ENCODE data around the gene RANBP17. TPM values are rescaled to one million over a fixed set of nuclear protein-coding genes. Genes with fewer than 3 reads are reported as not detected.
A peak's percentile ranks its signal among the peaks of the same experiment; 100 is the strongest.
"Not testable (repeated sequence)": the region's sequence is repeated elsewhere in the genome, so short reads cannot be mapped to it uniquely, and the experiment has no call there.

Gene RANBP17
- total RNA-seq, 1 donor from 2014 or later = not detected

GRCh38 chr5:171275841-171276544 is 414.2 kb downstream of the RANBP17 start:
- intact Hi-C loops (cut with micrococcal nuclease) = no loop called here
- Mint-ChIP-seq H3K27ac (no peak overlapping the region), H3K4me3 (no peak overlapping the region), H3K4me1 (no peaks in the 10 kb centered on the region), H3K36me3 (ENCODE audit: low read depth) (no peaks in the 10 kb centered on the region), H3K9me3 (no peaks in the 10 kb centered on the region), H3K27me3 (peaks cover 17% of the 10 kb centered on the region)
- no peak for DNase-seq

DNA sequence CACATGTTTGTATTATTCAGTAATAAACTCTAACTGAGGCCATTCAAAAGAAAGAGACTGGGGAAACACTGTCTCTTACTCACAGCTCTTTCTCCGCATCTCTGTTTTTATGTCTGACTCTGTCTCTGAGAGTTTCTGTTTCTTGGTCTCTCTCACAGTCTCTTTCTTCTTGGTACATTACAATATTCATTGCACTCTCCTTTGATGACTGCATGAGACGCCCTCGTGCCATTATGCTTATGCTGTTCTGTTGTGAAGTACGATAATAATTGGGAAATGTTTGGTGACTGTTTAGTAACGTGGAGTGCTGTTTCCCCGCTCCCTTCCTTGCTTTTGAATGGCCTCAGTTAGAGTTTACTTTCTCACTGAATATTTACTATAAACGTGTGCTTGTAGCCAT is 421.9 kb downstream of the RANBP17 start:
- Mint-ChIP-seq H3K27ac (no peak overlapping the region), H3K36me3 (ENCODE audit: low read depth) (no peaks in the 10 kb centered on the region), H3K4me3 (no peak overlapping the region), H3K9me3 (no peaks in the 10 kb centered on the region), H3K4me1 (no peaks in the 10 kb centered on the region), H3K27me3 (peaks cover 6% of the 10 kb centered on the region)
- DNase-seq = no peak
- intact Hi-C loops (cut with micrococcal nuclease) = no loop called here

- Mint-ChIP-seq H3K4me3 (no peak overlapping the region), H3K4me1 (no peaks in the 10 kb centered on the region), H3K27me3 (peaks cover 9% of the 10 kb centered on the region), H3K9me3 (no peaks in the 10 kb centered on the region), H3K36me3 (ENCODE audit: low read depth) (no peaks in the 10 kb centered on the region), H3K27ac (no peak overlapping the region)
- intact Hi-C loops (cut with micrococcal nuclease) = no loop called here
- no peak for DNase-seq
Measured at GRCh38 chr5:171285465-171285864, 423.6 kb downstream of the RANBP17 start.

- Mint-ChIP-seq H3K9me3 (no peaks in the 10 kb centered on the region), H3K27ac (no peak overlapping the region), H3K36me3 (ENCODE audit: low read depth) (no peaks in the 10 kb centered on the region), H3K4me1 (no peaks in the 10 kb centered on the region), H3K4me3 (no peak overlapping the region), H3K27me3 (peaks cover 9% of the 10 kb centered on the region)
- intact Hi-C loops (cut with micrococcal nuclease) = no loop called here
- DNase-seq = no peak
Measured at GRCh38 chr5:171288066-171288465, 426.2 kb downstream of the RANBP17 start.

DNA sequence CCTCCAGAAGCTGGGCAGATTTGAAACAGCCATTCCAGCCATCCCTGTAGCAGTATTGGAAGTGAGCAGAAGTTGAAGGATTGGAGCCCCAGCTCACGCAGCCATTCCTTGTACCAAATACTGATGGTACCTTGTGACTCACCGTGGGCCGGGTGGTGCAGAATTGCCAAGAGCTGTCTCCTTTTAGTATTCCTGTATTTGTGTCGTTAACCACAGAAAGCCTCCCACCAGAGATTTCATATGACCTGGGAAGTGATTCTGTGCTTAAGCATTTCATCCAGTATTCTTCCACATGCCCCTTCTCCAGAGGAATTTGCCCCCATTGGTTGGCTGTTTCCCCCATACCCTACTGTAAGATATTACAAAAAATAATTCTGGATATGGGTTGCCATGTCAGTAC is 429.6 kb downstream of the RANBP17 start:
- no peak overlapping the region for H3K27ac Mint-ChIP-seq
- H3K9me3 Mint-ChIP-seq = no peaks in the 10 kb centered on the region
- peaks cover 13% of the 10 kb centered on the region for H3K27me3 Mint-ChIP-seq
- no peaks in the 10 kb centered on the region for H3K4me1 Mint-ChIP-seq
- no peaks in the 10 kb centered on the region for H3K36me3 Mint-ChIP-seq (ENCODE audit: low read depth)
- H3K4me3 Mint-ChIP-seq = no peak overlapping the region
- intact Hi-C loops (cut with micrococcal nuclease) = no loop called here
- no peak for DNase-seq

- H3K4me3 Mint-ChIP-seq = no peak overlapping the region
- no peaks in the 10 kb centered on the region for H3K9me3 Mint-ChIP-seq
- no peaks in the 10 kb centered on the region for H3K36me3 Mint-ChIP-seq (ENCODE audit: low read depth)
- intact Hi-C loops (cut with micrococcal nuclease) = no loop called here
- peaks cover 11% of the 10 kb centered on the region for H3K27me3 Mint-ChIP-seq
- no peaks in the 10 kb centered on the region for H3K4me1 Mint-ChIP-seq
- no peak overlapping the region for H3K27ac Mint-ChIP-seq
- DNase-seq = no peak
Measured at GRCh38 chr5:171295299-171295698, 433.5 kb downstream of the RANBP17 start.

DNA sequence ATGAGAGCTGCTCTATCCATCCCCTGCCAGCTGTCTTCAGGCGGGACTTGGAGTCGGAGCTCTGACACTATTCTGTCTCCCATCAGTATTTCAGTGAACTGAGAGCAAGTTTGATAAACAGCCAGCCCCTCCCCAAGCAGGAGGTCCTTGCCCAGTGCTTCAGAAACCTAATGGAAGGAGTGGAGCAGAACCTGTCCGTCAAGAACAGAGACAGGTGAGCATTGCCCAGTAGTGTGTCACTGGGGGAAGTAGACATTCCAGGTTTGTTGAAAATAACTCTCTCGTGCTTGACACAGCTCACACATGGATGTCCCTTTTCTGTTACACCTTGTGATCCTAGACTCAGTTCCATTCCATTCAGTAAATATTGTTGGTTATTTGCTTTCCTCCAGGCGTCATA is 434.0 kb downstream of the RANBP17 start:
- no peak for DNase-seq
- Mint-ChIP-seq H3K27ac (no peak overlapping the region), H3K27me3 (peaks cover 11% of the 10 kb centered on the region), H3K4me1 (no peaks in the 10 kb centered on the region), H3K36me3 (ENCODE audit: low read depth) (no peaks in the 10 kb centered on the region), H3K9me3 (no peaks in the 10 kb centered on the region), H3K4me3 (no peak overlapping the region)
- intact Hi-C loops (cut with micrococcal nuclease) = no loop called here

GRCh38 chr5:171297941-171298340 is 436.1 kb downstream of the RANBP17 start:
- H3K4me1 Mint-ChIP-seq = not testable (repeated sequence)

GRCh38 chr5:171299228-171299627 is 437.4 kb downstream of the RANBP17 start:
- no peaks in the 10 kb centered on the region for H3K36me3 Mint-ChIP-seq (ENCODE audit: low read depth)
- intact Hi-C loops (cut with micrococcal nuclease) = no loop called here

More at GRCh38 chr5:171297941-171298340, 436.1 kb downstream of the RANBP17 start:
- DNase-seq; intact Hi-C loops (cut with micrococcal nuclease); H3K9me3 Mint-ChIP-seq; H3K4me3 Mint-ChIP-seq; H3K27ac Mint-ChIP-seq; H3K36me3 Mint-ChIP-seq (ENCODE audit: low read depth): not testable (repeated sequence)
- peaks cover 14% of the 10 kb centered on the region for H3K27me3 Mint-ChIP-seq

DNA sequence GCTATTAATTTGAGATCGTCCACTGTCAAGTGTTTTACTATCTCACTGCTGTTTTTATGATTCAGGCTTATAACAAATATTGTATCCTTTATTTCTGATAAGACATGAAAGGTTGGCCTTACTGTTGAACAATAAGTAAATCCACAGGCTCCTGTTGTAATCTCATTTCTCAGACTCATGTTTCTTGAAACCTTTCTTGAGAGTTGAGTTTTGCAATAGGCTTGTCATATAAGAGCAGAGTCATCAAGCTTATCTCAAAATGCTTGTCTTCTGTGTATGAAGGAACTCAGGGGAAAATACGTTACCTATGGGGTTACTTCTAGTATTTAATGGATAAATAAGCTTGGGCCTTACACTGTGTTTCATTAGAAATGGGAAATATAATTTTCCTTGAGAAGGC is 438.0 kb downstream of the RANBP17 start:
- Mint-ChIP-seq H3K4me3 (no peak overlapping the region), H3K27ac (no peak overlapping the region), H3K4me1 (no peaks in the 10 kb centered on the region), H3K9me3 (no peaks in the 10 kb centered on the region), H3K36me3 (ENCODE audit: low read depth) (no peaks in the 10 kb centered on the region), H3K27me3 (peaks cover 21% of the 10 kb centered on the region)
- no peak for DNase-seq
- intact Hi-C loops (cut with micrococcal nuclease) = no loop called here

More at GRCh38 chr5:171299228-171299627, 437.4 kb downstream of the RANBP17 start:
- H3K27me3 Mint-ChIP-seq = peaks cover 18% of the 10 kb centered on the region
- H3K27ac Mint-ChIP-seq = no peak overlapping the region
- DNase-seq = no peak
- H3K9me3 Mint-ChIP-seq = no peaks in the 10 kb centered on the region
- H3K4me3 Mint-ChIP-seq = no peak overlapping the region
- H3K4me1 Mint-ChIP-seq = no peaks in the 10 kb centered on the region

DNA sequence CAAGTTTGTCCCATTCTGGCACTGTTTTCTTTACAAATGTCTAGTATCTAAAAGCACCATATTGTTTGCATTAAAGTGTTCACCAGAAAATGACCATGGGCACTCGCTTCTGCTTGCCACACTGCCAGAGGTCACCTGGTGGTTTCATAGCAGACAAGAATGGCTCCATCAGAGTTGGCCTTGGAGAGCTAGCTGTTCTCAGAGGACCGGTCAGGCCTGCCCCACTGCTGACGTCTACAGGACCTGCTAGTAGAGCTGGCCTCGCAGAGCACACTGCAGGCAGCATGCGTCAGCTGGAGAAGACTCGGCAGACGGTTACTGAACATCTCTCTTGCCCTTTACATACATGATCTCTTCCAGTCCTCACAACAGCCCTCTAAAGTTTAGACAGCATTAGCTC is 438.5 kb downstream of the RANBP17 start:
- H3K27me3 Mint-ChIP-seq = peaks cover 20% of the 10 kb centered on the region
- intact Hi-C loops (cut with micrococcal nuclease) = no loop called here

DNA sequence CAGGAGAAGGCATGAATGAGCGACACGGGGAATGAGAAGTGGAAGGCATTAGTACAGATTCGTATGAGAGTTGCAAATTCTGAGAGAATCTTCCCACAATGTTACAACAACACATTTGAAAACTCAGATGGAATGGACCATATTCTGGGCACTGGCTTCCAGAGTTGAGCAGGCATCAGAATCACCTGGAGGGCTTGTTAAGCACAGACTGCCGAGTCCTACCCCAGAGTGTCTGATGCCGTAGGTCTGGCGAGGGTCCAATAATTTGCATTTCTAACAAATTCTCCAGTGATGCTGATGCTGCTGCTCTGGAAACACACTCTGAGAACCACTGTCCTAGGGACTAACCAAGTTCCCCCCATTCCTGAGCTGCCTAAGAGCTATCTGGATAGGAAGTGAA is 444.3 kb downstream of the RANBP17 start:
- intact Hi-C loops (cut with micrococcal nuclease) = no loop called here
- H3K27me3 Mint-ChIP-seq = peaks cover 54% of the 10 kb centered on the region
- no peak for DNase-seq
- peaks cover 3% of the 10 kb centered on the region for H3K36me3 Mint-ChIP-seq (ENCODE audit: low read depth)
- peaks cover 5% of the 10 kb centered on the region for H3K4me1 Mint-ChIP-seq
- H3K9me3 Mint-ChIP-seq = no peaks in the 10 kb centered on the region
- no peak overlapping the region for H3K4me3 Mint-ChIP-seq
- H3K27ac Mint-ChIP-seq = no peak overlapping the region

More for the DNA sequence above, 438.5 kb downstream of the RANBP17 start:
- H3K36me3 Mint-ChIP-seq (ENCODE audit: low read depth) = no peaks in the 10 kb centered on the region
- DNase-seq = no peak
- H3K4me1 Mint-ChIP-seq = no peaks in the 10 kb centered on the region
- H3K9me3 Mint-ChIP-seq = no peaks in the 10 kb centered on the region
- H3K4me3 Mint-ChIP-seq = no peak overlapping the region
- H3K27ac Mint-ChIP-seq = no peak overlapping the region

GRCh38 chr5:171306781-171307591 is 445.2 kb downstream of the RANBP17 start:
- no peak for DNase-seq
- Mint-ChIP-seq H3K9me3 (no peaks in the 10 kb centered on the region), H3K4me3 (no peak overlapping the region), H3K27me3 (peaks cover 52% of the 10 kb centered on the region), H3K4me1 (peaks cover 5% of the 10 kb centered on the region), H3K27ac (no peak overlapping the region), H3K36me3 (ENCODE audit: low read depth) (peaks cover 3% of the 10 kb centered on the region)
- intact Hi-C loops (cut with micrococcal nuclease) = no loop called here

GRCh38 chr5:171307789-171308452 is 446.1 kb downstream of the RANBP17 start:
- peaks cover 57% of the 10 kb centered on the region for H3K27me3 Mint-ChIP-seq
- no peak overlapping the region for H3K4me3 Mint-ChIP-seq
- DNase-seq = no peak
- H3K27ac Mint-ChIP-seq = peak overlapping the region; percentile 13
- H3K4me1 Mint-ChIP-seq = peaks cover 6% of the 10 kb centered on the region
- intact Hi-C loops (cut with micrococcal nuclease) = loop anchor here (2.0 kb wide), 1 partner anchor 29 kb away; no protein-coding TSS in a partner anchor
- peaks cover 4% of the 10 kb centered on the region for H3K36me3 Mint-ChIP-seq (ENCODE audit: low read depth)
- H3K9me3 Mint-ChIP-seq = peaks cover 2% of the 10 kb centered on the region

All from activated CD4-positive, alpha-beta T cell treated with anti-CD3 and anti-CD28 coated beads, Interleukin-2, amount 10 ng/mL, durations not matched to agents 24 days and 14 days (primary cell).